ENCODE data around the gene CEP57. TPM values are rescaled to one million over a fixed set of nuclear protein-coding genes. Genes with fewer than 3 reads are reported as not detected.

Gene CEP57
- polyA plus RNA-seq, 1 donor (not counting 4 experiments of a cell fraction or from before 2014, with no cell fraction given), result 27.1 TPM

- Histone ChIP-seq H3K9ac (ENCODE audit: control insufficient read depth, extremely low read depth, insufficient read depth, low read length) (no peak overlapping the region), H3K4me2 (ENCODE audit: control insufficient read depth, extremely low read depth, insufficient read depth, low read depth, low read length) (no peak overlapping the region), H4K20me1 (ENCODE audit: control insufficient read depth, extremely low read depth, insufficient read depth, low read length) (no peaks in the 10 kb centered on the region), H3K36me3 (ENCODE audit: control insufficient read depth in 2 of 2, extremely low read depth in 1 of 2, insufficient read depth in 2 of 2, low read length in 2 of 2) (no peaks in the 10 kb centered on the region), H3K9me1 (ENCODE audit: control insufficient read depth, extremely low read depth, insufficient read depth, low read length) (no peaks in the 10 kb centered on the region), H3K27ac (ENCODE audit: control insufficient read depth, insufficient read depth, low read length) (no peak overlapping the region), H3K4me1 (ENCODE audit: control insufficient read depth, extremely low read depth, insufficient read depth, low read length) (no peaks in the 10 kb centered on the region), H3K4me3 (ENCODE audit: control insufficient read depth in 2 of 3, extremely low read depth in 1 of 3, insufficient read depth in 2 of 3, low read depth in 1 of 3, low read length in 3 of 3) (no peak overlapping the region), H3K9me3 (ENCODE audit: control insufficient read depth, low read depth, low read length) (no peaks in the 10 kb centered on the region), H2AFZ (ENCODE audit: control insufficient read depth, low read length) (no peak overlapping the region), H3K27me3 (ENCODE audit: control insufficient read depth, extremely low read depth, insufficient read depth, low read length) (no peaks in the 10 kb centered on the region), H3K79me2 (ENCODE audit: control insufficient read depth, insufficient read depth, low read length) (no peaks in the 10 kb centered on the region)
- dilution Hi-C loops (cut with MboI; ENCODE audit: extremely low pct_ligation_motif_present, low sequenced_read_pairs), result no loop called here
- FAIRE-seq (no peak), DNase-seq (ENCODE audit: low read depth, low spot score) (no peak)
- peak in 2 of 3 experiments; percentile 18 to 53 for TF ChIP-seq CTCF (optimal IDR thresholded peaks at IDR 0.05 in 1 of 3, IDR thresholded peaks at IDR 0.05 in 1 of 3, conservative IDR thresholded peaks at IDR 0.05 in 1 of 3; ENCODE audit: extremely low read depth in 1 of 3, insufficient read depth in 2 of 3, low read length in 3 of 3)
- TF ChIP-seq EZH2 (IDR thresholded peaks at IDR 0.05; ENCODE audit: low read length), result no peak
Measured at GRCh38 chr11:95764267-95764898, 25.9 kb upstream of the CEP57 start.

- H3K27ac ChIP-seq (ENCODE audit: control insufficient read depth, insufficient read depth, low read length), result no peak overlapping the region
- H3K9me3 ChIP-seq (ENCODE audit: control insufficient read depth, low read depth, low read length), result no peaks in the 10 kb centered on the region
- H3K4me2 ChIP-seq (ENCODE audit: control insufficient read depth, extremely low read depth, insufficient read depth, low read depth, low read length), result no peak overlapping the region
- H3K4me1 ChIP-seq (ENCODE audit: control insufficient read depth, extremely low read depth, insufficient read depth, low read length), result no peaks in the 10 kb centered on the region
- H4K20me1 ChIP-seq (ENCODE audit: control insufficient read depth, extremely low read depth, insufficient read depth, low read length), result no peaks in the 10 kb centered on the region
- peaks cover 0 to 1% of the 10 kb centered on the region in 2 experiments for H3K36me3 ChIP-seq (ENCODE audit: control insufficient read depth in 2 of 2, extremely low read depth in 1 of 2, insufficient read depth in 2 of 2, low read length in 2 of 2)
- H3K9ac ChIP-seq (ENCODE audit: control insufficient read depth, extremely low read depth, insufficient read depth, low read length), result no peak overlapping the region
- no peak for DNase-seq (ENCODE audit: low read depth, low spot score)
- H2AFZ ChIP-seq (ENCODE audit: control insufficient read depth, low read length), result no peak overlapping the region
- H3K4me3 ChIP-seq (ENCODE audit: control insufficient read depth in 2 of 3, extremely low read depth in 1 of 3, insufficient read depth in 2 of 3, low read depth in 1 of 3, low read length in 3 of 3), result no peak overlapping the region
- no peaks in the 10 kb centered on the region for H3K27me3 ChIP-seq (ENCODE audit: control insufficient read depth, extremely low read depth, insufficient read depth, low read length)
- FAIRE-seq, result no peak
- TF ChIP-seq EZH2 (IDR thresholded peaks at IDR 0.05; ENCODE audit: low read length), result no peak
- no peak for TF ChIP-seq CTCF (optimal IDR thresholded peaks at IDR 0.05 in 1 of 3, IDR thresholded peaks at IDR 0.05 in 1 of 3, conservative IDR thresholded peaks at IDR 0.05 in 1 of 3; ENCODE audit: extremely low read depth in 1 of 3, insufficient read depth in 2 of 3, low read length in 3 of 3)
- no peaks in the 10 kb centered on the region for H3K79me2 ChIP-seq (ENCODE audit: control insufficient read depth, insufficient read depth, low read length)
- H3K9me1 ChIP-seq (ENCODE audit: control insufficient read depth, extremely low read depth, insufficient read depth, low read length), result no peaks in the 10 kb centered on the region
- dilution Hi-C loops (cut with MboI; ENCODE audit: extremely low pct_ligation_motif_present, low sequenced_read_pairs), result no loop called here
Measured at GRCh38 chr11:95766701-95767100, 23.6 kb upstream of the CEP57 start.
